ENCODE data around the gene PCED1A.

DNA sequence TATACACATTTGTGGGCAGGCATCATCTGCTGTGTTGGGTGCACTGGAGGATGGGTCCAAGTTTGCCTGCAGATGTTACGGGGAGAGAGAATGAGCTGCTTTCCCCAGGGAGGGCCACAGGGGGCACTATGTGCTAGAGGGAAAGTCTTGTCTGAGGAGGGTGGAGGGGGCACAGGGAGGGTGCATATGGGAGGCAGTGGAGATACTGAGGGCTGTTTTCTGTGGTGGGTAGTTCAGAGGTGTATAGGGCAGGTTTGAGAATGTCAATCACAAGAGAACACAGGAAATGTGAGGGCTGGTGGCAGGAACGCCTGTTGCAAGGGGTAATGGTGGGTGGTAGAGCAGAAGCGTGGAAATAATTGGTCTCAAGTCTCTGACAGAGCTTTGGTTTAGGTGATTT lies 25.2 kb upstream of the PCED1A start:
- TF ChIP-seq, protein P1, sequence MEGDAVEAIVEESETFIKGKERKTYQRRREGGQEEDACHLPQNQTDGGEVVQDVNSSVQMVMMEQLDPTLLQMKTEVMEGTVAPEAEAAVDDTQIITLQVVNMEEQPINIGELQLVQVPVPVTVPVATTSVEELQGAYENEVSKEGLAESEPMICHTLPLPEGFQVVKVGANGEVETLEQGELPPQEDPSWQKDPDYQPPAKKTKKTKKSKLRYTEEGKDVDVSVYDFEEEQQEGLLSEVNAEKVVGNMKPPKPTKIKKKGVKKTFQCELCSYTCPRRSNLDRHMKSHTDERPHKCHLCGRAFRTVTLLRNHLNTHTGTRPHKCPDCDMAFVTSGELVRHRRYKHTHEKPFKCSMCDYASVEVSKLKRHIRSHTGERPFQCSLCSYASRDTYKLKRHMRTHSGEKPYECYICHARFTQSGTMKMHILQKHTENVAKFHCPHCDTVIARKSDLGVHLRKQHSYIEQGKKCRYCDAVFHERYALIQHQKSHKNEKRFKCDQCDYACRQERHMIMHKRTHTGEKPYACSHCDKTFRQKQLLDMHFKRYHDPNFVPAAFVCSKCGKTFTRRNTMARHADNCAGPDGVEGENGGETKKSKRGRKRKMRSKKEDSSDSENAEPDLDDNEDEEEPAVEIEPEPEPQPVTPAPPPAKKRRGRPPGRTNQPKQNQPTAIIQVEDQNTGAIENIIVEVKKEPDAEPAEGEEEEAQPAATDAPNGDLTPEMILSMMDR (IDR thresholded peaks at IDR 0.05): no peak
- no peak for TF ChIP-seq POLR2A (IDR thresholded peaks at IDR 0.05)
